ENCODE measurements around the gene TEX9. TPM values are rescaled to one million over a fixed set of nuclear protein-coding genes. Genes with fewer than 3 reads are reported as not detected.

TEX9 gene
- total and polyA plus RNA-seq, 2 of the 4 experiments (the other 2 are of a cell fraction): 0.63 to 1.4 TPM

GRCh38 chr15:56445746-56446145 lies 80.5 kb downstream of the TEX9 start:
- H4K91ac ChIP-seq (ENCODE audit: insufficient read depth, low read depth, low read length): no peak overlapping the region
- no peaks in the 10 kb centered on the region for H3K27me3 ChIP-seq (ENCODE audit: control insufficient read depth, insufficient read depth, low read length)
- no peak overlapping the region for H3K27ac ChIP-seq (ENCODE audit: insufficient read depth, low read length)
- no peak overlapping the region for H2AK5ac ChIP-seq (ENCODE audit: low read depth, low read length)
- no peaks in the 10 kb centered on the region for H3K36me3 ChIP-seq (ENCODE audit: control insufficient read depth, insufficient read depth, low read length)
- H3K4me3 ChIP-seq (ENCODE audit: insufficient read depth, low read depth, low read length): no peak overlapping the region
- ATAC-seq (ENCODE audit: low read depth) (no peak), DNase-seq (no peak)
- no peaks in the 10 kb centered on the region for H4K20me1 ChIP-seq (ENCODE audit: insufficient read depth, low read length)
- H2BK120ac ChIP-seq (ENCODE audit: low read depth, low read length): no peak overlapping the region
- TF ChIP-seq NFE2L2 (IDR thresholded peaks at IDR 0.05; ENCODE audit: low read depth, low read length) (no peak), MAZ (IDR thresholded peaks at IDR 0.05; ENCODE audit: borderline replicate concordance, low read depth, low read length) (no peak), MXI1 (IDR thresholded peaks at IDR 0.05; ENCODE audit: borderline replicate concordance, low read depth, low read length) (no peak), CHD1 (IDR thresholded peaks at IDR 0.05; ENCODE audit: low read depth, low read length) (no peak), FOS (IDR thresholded peaks at IDR 0.05; ENCODE audit: low read depth, low read length) (no peak), SMC3 (IDR thresholded peaks at IDR 0.05; ENCODE audit: low read depth, low read length) (no peak)
- TF ChIP-seq, protein P1, sequence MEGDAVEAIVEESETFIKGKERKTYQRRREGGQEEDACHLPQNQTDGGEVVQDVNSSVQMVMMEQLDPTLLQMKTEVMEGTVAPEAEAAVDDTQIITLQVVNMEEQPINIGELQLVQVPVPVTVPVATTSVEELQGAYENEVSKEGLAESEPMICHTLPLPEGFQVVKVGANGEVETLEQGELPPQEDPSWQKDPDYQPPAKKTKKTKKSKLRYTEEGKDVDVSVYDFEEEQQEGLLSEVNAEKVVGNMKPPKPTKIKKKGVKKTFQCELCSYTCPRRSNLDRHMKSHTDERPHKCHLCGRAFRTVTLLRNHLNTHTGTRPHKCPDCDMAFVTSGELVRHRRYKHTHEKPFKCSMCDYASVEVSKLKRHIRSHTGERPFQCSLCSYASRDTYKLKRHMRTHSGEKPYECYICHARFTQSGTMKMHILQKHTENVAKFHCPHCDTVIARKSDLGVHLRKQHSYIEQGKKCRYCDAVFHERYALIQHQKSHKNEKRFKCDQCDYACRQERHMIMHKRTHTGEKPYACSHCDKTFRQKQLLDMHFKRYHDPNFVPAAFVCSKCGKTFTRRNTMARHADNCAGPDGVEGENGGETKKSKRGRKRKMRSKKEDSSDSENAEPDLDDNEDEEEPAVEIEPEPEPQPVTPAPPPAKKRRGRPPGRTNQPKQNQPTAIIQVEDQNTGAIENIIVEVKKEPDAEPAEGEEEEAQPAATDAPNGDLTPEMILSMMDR (conservative IDR thresholded peaks at IDR 0.05; ENCODE audit: low read depth, low read length): no peak
- H3K18ac ChIP-seq (ENCODE audit: low read depth, low read length): no peak overlapping the region
- H3K4ac ChIP-seq (ENCODE audit: low read depth, low read length): no peak overlapping the region
- H3K9me3 ChIP-seq (ENCODE audit: control insufficient read depth, insufficient read depth, low read length): no peaks in the 10 kb centered on the region
- ChIA-PET POLR2A (ENCODE audit: unreplicated experiment) (no interaction called here), CTCF (no interaction called here)
- 88% methylated on average over 1 of the region's 5 CpGs; no CpG with 5 or more reads in 1 of the 2 experiments for WGBS, 2 experiments (ENCODE audit: extremely low coverage in 2 of 2, insufficient read length in 1 of 2)
- no peak overlapping the region for H2AK9ac ChIP-seq (replicated peaks; ENCODE audit: low read depth, low read length, poor library complexity)
- no peaks in the 10 kb centered on the region for H3K9me1 ChIP-seq (ENCODE audit: insufficient read depth, low read length)
- H3K9ac ChIP-seq (ENCODE audit: low read depth, low read length): no peak overlapping the region
- no peak overlapping the region for H2BK15ac ChIP-seq (ENCODE audit: low read depth, low read length)
- dilution Hi-C loops (cut with HindIII; ENCODE audit: low sequenced_read_pairs, unreplicated experiment) (no loop called here), intact Hi-C loops (cut with micrococcal nuclease) (no loop called here), in situ Hi-C loops (cut with MboI; ENCODE audit: low sequenced_read_pairs) (loop anchor here (25.0 kb wide), 1 partner anchor 783 kb away; no protein-coding TSS in a partner anchor)
- H2BK20ac ChIP-seq (ENCODE audit: low read depth, low read length): no peak overlapping the region
- BruUV-seq (replicated peaks): no TSS peak
- H3K4me2 ChIP-seq (ENCODE audit: low read depth, low read length): no peak overlapping the region
- H3K79me1 ChIP-seq (ENCODE audit: low read depth in 1 of 2, low read length in 2 of 2): no peaks in the 10 kb centered on the region
- H2AFZ ChIP-seq (replicated peaks; ENCODE audit: low read length, poor library complexity): no peak overlapping the region
- no peak overlapping the region for H3K23ac ChIP-seq (ENCODE audit: low read depth, low read length)
- H3K4me1 ChIP-seq (ENCODE audit: control insufficient read depth, insufficient read depth, low read length): no peaks in the 10 kb centered on the region
- no peak overlapping the region for H4K5ac ChIP-seq (ENCODE audit: low read depth, low read length)
- no peak overlapping the region for H3K14ac ChIP-seq (replicated peaks; ENCODE audit: low read depth, low read length)
- H4K8ac ChIP-seq (ENCODE audit: low read depth in 2 of 2, low read length in 2 of 2): no peak overlapping the region
- no peak overlapping the region for H3K56ac ChIP-seq (ENCODE audit: extremely low read depth, insufficient read depth, low read length)
- H2BK5ac ChIP-seq (ENCODE audit: low read depth, low read length, poor library complexity, severe bottlenecking): no peak overlapping the region
